H9 (cell line): ENCODE measurements around the gene CIPC. TPM values are rescaled to one million over a fixed set of nuclear protein-coding genes. Genes with fewer than 3 reads are reported as not detected.

Experiments
- DNase-seq: peaks from one replicate; pipeline ENCODE4 v3.0.0-alpha.2; 2017
- H2AFZ ChIP-seq: one replicate; pipeline ENCODE4 v1.6.1; 2013; ENCODE audit warnings: mild to moderate bottlenecking, low read length, control low read depth, moderate library complexity
- H2AK5ac ChIP-seq: 2 replicates; pipeline ENCODE4 v1.6.1; 2013; ENCODE audit warnings: low read length, control low read depth, mixed read lengths; ENCODE audit not compliant: insufficient read length
- H2BK120ac ChIP-seq: one replicate; pipeline ENCODE4 v1.6.1; 2013; ENCODE audit warnings: low read depth, mild to moderate bottlenecking, low read length, control low read depth, inconsistent platforms; ENCODE audit not compliant: poor library complexity, severe bottlenecking
- H2BK12ac ChIP-seq: 2 replicates; pipeline ENCODE4 v1.6.1; 2013; ENCODE audit warnings: low read length, control low read depth, mixed read lengths, low read depth; ENCODE audit not compliant: insufficient read length
- H2BK15ac ChIP-seq: 2 replicates; pipeline ENCODE4 v1.6.1; 2013; ENCODE audit warnings: low read depth, low read length, control low read depth
- H2BK20ac ChIP-seq: one replicate; pipeline ENCODE4 v1.6.1; 2013; ENCODE audit warnings: low read depth, mild to moderate bottlenecking, low read length, control low read depth, inconsistent platforms; ENCODE audit not compliant: poor library complexity, severe bottlenecking
- H2BK5ac ChIP-seq: 2 replicates; pipeline ENCODE4 v1.6.1; 2013; ENCODE audit warnings: low read length, control low read depth, mixed read lengths; ENCODE audit not compliant: insufficient read length
- H3K14ac ChIP-seq: 2 replicates; pipeline ENCODE4 v1.6.1; 2013; ENCODE audit warnings: low read length, control low read depth; ENCODE audit not compliant: insufficient read depth
- H3K18ac ChIP-seq: 2 replicates; pipeline ENCODE4 v1.6.1; 2013; ENCODE audit warnings: low read depth, mild to moderate bottlenecking, mixed read lengths, low read length, control low read depth; ENCODE audit not compliant: insufficient read length
- H3K23ac ChIP-seq: 2 replicates; pipeline ENCODE4 v1.6.1; 2013; ENCODE audit warnings: low read length, control low read depth, mixed read lengths, low read depth; ENCODE audit not compliant: insufficient read length
- H3K23me2 ChIP-seq: 2 replicates; pipeline ENCODE4 v1.6.1; 2013; ENCODE audit warnings: low read depth, mild to moderate bottlenecking, mixed read lengths, low read length, control low read depth; ENCODE audit not compliant: insufficient read length, poor library complexity, severe bottlenecking
- H3K27ac ChIP-seq: 2 replicates; pipeline ENCODE4 v1.5.1; 2013; ENCODE audit warnings: low read length, control low read depth, mixed read lengths, low read depth; ENCODE audit not compliant: insufficient read length
- H3K27me3 ChIP-seq: 2 replicates; pipeline ENCODE4 v1.6.1; 2013; ENCODE audit warnings: low read length, control low read depth, inconsistent platforms; ENCODE audit not compliant: insufficient read depth
- H3K4ac ChIP-seq: 2 replicates; pipeline ENCODE4 v1.6.1; 2013; ENCODE audit warnings: low read depth, mild to moderate bottlenecking, control low read depth, inconsistent platforms, low read length, moderate library complexity
- H3K4me1 ChIP-seq: 2 replicates; pipeline ENCODE4 v1.6.1; 2013; ENCODE audit warnings: low read length, control low read depth, inconsistent platforms; ENCODE audit not compliant: insufficient read depth
- H3K4me2 ChIP-seq: 2 replicates; pipeline ENCODE4 v1.6.1; 2013; ENCODE audit warnings: low read length, control low read depth, mixed read lengths; ENCODE audit not compliant: insufficient read length, insufficient read depth
- H3K56ac ChIP-seq: 2 replicates; pipeline ENCODE4 v1.6.1; 2013; ENCODE audit warnings: low read depth, mild to moderate bottlenecking, mixed read lengths, low read length, control low read depth; ENCODE audit not compliant: insufficient read length
- H3K79me1 ChIP-seq: 2 replicates; pipeline ENCODE4 v1.6.1; 2013; ENCODE audit warnings: low read depth, mild to moderate bottlenecking, moderate library complexity, low read length, control low read depth, inconsistent platforms; ENCODE audit not compliant: insufficient read depth, poor library complexity, severe bottlenecking
- H3K79me2 ChIP-seq: 2 replicates; pipeline ENCODE4 v1.6.1; 2013; ENCODE audit warnings: low read length, control low read depth, inconsistent platforms; ENCODE audit not compliant: insufficient read depth
- H3K9ac ChIP-seq: 2 replicates; pipeline ENCODE4 v1.6.1; 2013; ENCODE audit warnings: low read length, control low read depth, mixed read lengths; ENCODE audit not compliant: insufficient read length; ENCODE audit errors: extremely low read depth
- H3K9me3 ChIP-seq: one replicate; pipeline ENCODE4 v1.6.1; 2013; ENCODE audit warnings: low read depth, low read length, inconsistent platforms; ENCODE audit not compliant: control insufficient read depth
- H3T11ph ChIP-seq: one replicate; pipeline ENCODE4 v1.6.1; 2013; ENCODE audit warnings: mild to moderate bottlenecking, low read length, control low read depth, inconsistent platforms
- H4K20me1 ChIP-seq: one replicate; pipeline ENCODE4 v1.6.1; 2013; ENCODE audit not compliant: control insufficient read depth, insufficient read length, insufficient read depth
- H4K5ac ChIP-seq: 2 replicates; pipeline ENCODE4 v1.6.1; 2013; ENCODE audit warnings: low read depth, mild to moderate bottlenecking, mixed read lengths, low read length, control low read depth; ENCODE audit not compliant: insufficient read length
- H4K8ac ChIP-seq: replicated peaks from 2 replicates; pipeline ENCODE4 v1.6.1; 2013; ENCODE audit warnings: low read length, control low read depth, mixed read lengths, low read depth; ENCODE audit not compliant: insufficient read length
- H4K91ac ChIP-seq: 2 replicates; pipeline ENCODE4 v1.6.1; 2013; ENCODE audit warnings: low read depth, mild to moderate bottlenecking, moderate library complexity, mixed read lengths, low read length, control low read depth; ENCODE audit not compliant: insufficient read length
- H3K27ac Mint-ChIP-seq, 3 experiments: 2 replicates in 2 of 3; 3 replicates in 1 of 3; pipeline ENCODE4 v1.8.0; 2020 to 2021; ENCODE audit warnings: mixed read lengths in 3 of 3, mild to moderate bottlenecking in 1 of 3, moderate library complexity in 1 of 3
- H3K27me3 Mint-ChIP-seq: 2 replicates; pipeline ENCODE4 v1.8.0; 2021; ENCODE audit warnings: low read depth, mild to moderate bottlenecking, moderate library complexity, mixed read lengths
- H3K36me3 Mint-ChIP-seq, 3 experiments: 2 replicates in 2 of 3; 3 replicates in 1 of 3; pipeline ENCODE4 v1.8.0; 2020 to 2021; ENCODE audit warnings: low read depth in 3 of 3, mixed read lengths in 3 of 3; ENCODE audit not compliant: insufficient read depth in 1 of 3
- H3K4me1 Mint-ChIP-seq, 2 experiments: 2 replicates each; pipeline ENCODE4 v1.8.0; 2020; ENCODE audit warnings: mixed read lengths in 2 of 2
- H3K4me3 Mint-ChIP-seq, 2 experiments: 2 replicates in 1 of 2; 3 replicates in 1 of 2; pipeline ENCODE4 v1.8.0; 2020 to 2021; ENCODE audit warnings: mild to moderate bottlenecking in 2 of 2, mixed read lengths in 2 of 2, moderate library complexity in 1 of 2
- H3K9me3 Mint-ChIP-seq, 2 experiments: 2 replicates in 1 of 2; 3 replicates in 1 of 2; pipeline ENCODE4 v1.8.0; 2020; ENCODE audit warnings: mild to moderate bottlenecking in 2 of 2, mixed read lengths in 2 of 2, moderate library complexity in 1 of 2
- WGBS: extraction: QIAGEN DNeasy Blood & Tissue Kit; methylation state at CpG from one replicate; pipeline ENCODE4 v1.1.7; 2013; ENCODE audit warnings: missing lambda C conversion rate, low lambda C conversion rate, mixed read lengths; ENCODE audit not compliant: insufficient read length; ENCODE audit errors: extremely low coverage; 5-methylcytosine and 5-hydroxymethylcytosine counted together
- total RNA-seq: library from RNA; stranded (reverse); gene quantifications from 2 replicates; pipeline ENCODE4 v1.2.1, GENCODE V29; 2021
- TF ChIP-seq, protein P1 (sequence below): fragments of 200-600 bp; sonication (generic); conservative IDR thresholded peaks from 3 replicates; pipeline ENCODE4 v1.8.0; 2021; ENCODE audit warnings: antibody characterized with exemption, mild to moderate bottlenecking

Gene CIPC
- total RNA-seq, 1 experiment from 2014 or later = 23.4 TPM

GRCh38 chr14:77109656-77110055 lies 11.6 kb downstream of the CIPC start:
- Mint-ChIP-seq H3K27ac (peak overlapping the region; percentile 71 to 99 (median 72); a peak in 6 of 7 replicates), H3K4me3 (no peak overlapping the region), H3K27me3 (no peaks in the 10 kb centered on the region), H3K9me3 (no peaks in the 10 kb centered on the region; a peak in 1 of 5 replicates), H3K4me1 (peaks cover 55 to 68% of the 10 kb centered on the region in 2 experiments), H3K36me3 (peaks cover 32 to 56% (median 46%) of the 10 kb centered on the region in 3 experiments; a peak in 6 of 7 replicates)
- no peak overlapping the region for H3K14ac ChIP-seq
- no peak overlapping the region for H2AK5ac ChIP-seq
- no peaks in the 10 kb centered on the region for H3K9me3 ChIP-seq
- no peaks in the 10 kb centered on the region; the same call in 1 of the 2 replicates for H3K27me3 ChIP-seq
- no peak overlapping the region for H3K56ac ChIP-seq
- H3K79me1 ChIP-seq = peaks cover 4% of the 10 kb centered on the region
- no peak overlapping the region for H2BK120ac ChIP-seq
- H2BK20ac ChIP-seq = no peak overlapping the region
- H2BK12ac ChIP-seq = no peak overlapping the region
- H4K91ac ChIP-seq = no peak overlapping the region
- no peak overlapping the region for H3K9ac ChIP-seq
- no CpG with 5 or more reads among the region's 6 CpGs for WGBS
- no peak overlapping the region for H3K18ac ChIP-seq
- H4K20me1 ChIP-seq = no peaks in the 10 kb centered on the region
- H2BK5ac ChIP-seq = no peak overlapping the region
- H3K4me1 ChIP-seq = peaks cover 15% of the 10 kb centered on the region
- no peak overlapping the region for H3K4me2 ChIP-seq
- H4K5ac ChIP-seq = no peak overlapping the region
- no peaks in the 10 kb centered on the region for H3K79me2 ChIP-seq
- no peak overlapping the region for H2BK15ac ChIP-seq
- no peak overlapping the region for H3K4ac ChIP-seq
- H3K23ac ChIP-seq = no peak overlapping the region
- TF ChIP-seq, protein P1, sequence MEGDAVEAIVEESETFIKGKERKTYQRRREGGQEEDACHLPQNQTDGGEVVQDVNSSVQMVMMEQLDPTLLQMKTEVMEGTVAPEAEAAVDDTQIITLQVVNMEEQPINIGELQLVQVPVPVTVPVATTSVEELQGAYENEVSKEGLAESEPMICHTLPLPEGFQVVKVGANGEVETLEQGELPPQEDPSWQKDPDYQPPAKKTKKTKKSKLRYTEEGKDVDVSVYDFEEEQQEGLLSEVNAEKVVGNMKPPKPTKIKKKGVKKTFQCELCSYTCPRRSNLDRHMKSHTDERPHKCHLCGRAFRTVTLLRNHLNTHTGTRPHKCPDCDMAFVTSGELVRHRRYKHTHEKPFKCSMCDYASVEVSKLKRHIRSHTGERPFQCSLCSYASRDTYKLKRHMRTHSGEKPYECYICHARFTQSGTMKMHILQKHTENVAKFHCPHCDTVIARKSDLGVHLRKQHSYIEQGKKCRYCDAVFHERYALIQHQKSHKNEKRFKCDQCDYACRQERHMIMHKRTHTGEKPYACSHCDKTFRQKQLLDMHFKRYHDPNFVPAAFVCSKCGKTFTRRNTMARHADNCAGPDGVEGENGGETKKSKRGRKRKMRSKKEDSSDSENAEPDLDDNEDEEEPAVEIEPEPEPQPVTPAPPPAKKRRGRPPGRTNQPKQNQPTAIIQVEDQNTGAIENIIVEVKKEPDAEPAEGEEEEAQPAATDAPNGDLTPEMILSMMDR = no peak
- peak overlapping the region; percentile 92 for H3K27ac ChIP-seq
- H4K8ac ChIP-seq = no peak overlapping the region
- DNase-seq = no peak
- no peaks in the 10 kb centered on the region for H3K23me2 ChIP-seq
- no peak overlapping the region for H3T11ph ChIP-seq
- no peak overlapping the region for H2AFZ ChIP-seq
